WTC11 (cell line): Measurements from ENCODE around the gene TMEM178A. TPM values are rescaled to one million over a fixed set of nuclear protein-coding genes. Genes with fewer than 3 reads are reported as not detected.
"Not testable (repeated sequence)": the region's sequence is repeated elsewhere in the genome, so short reads cannot be mapped to it uniquely, and the experiment has no call there.

ENCODE experiments used
- ATAC-seq: fragments of 200-7000 bp; cut with Tn5 transposase; 2 replicates; pipeline ENCODE4 v1.10.0; 2021; ENCODE audit warnings: mild to moderate bottlenecking, moderate library complexity
- CTCF ChIA-PET: fragments of 300-600 bp; sonication (Branson Sonifier 250); formaldehyde crosslinking; loops from one replicate; lab custom pipeline; 2021; ENCODE audit warnings: antibody characterized with exemption; lab: Charles Lee
- POLR2A ChIA-PET: fragments of 350-600 bp; sonication (Branson Sonifier 250); formaldehyde crosslinking; loops from one replicate; lab custom pipeline; 2021; ENCODE audit warnings: antibody characterized with exemption; lab: Charles Lee
- DNase-seq: peaks from one replicate; pipeline ENCODE4 v3.0.0; 2021; ENCODE audit warnings: low spot score
- H3K27ac Mint-ChIP-seq: 2 replicates; pipeline ENCODE4 v1.8.0; 2021; ENCODE audit warnings: mixed read lengths
- H3K27me3 Mint-ChIP-seq: 2 replicates; pipeline ENCODE4 v1.8.0; 2021; ENCODE audit warnings: low read depth, mild to moderate bottlenecking, moderate library complexity, mixed read lengths
- H3K36me3 Mint-ChIP-seq: 2 replicates; pipeline ENCODE4 v1.8.0; 2021; ENCODE audit warnings: mixed read lengths
- H3K4me1 Mint-ChIP-seq: 2 replicates; pipeline ENCODE4 v1.8.0; 2022; ENCODE audit warnings: mixed read lengths
- H3K4me3 Mint-ChIP-seq: 2 replicates; pipeline ENCODE4 v1.8.0; 2021; ENCODE audit warnings: mild to moderate bottlenecking, moderate library complexity, mixed read lengths
- H3K9me3 Mint-ChIP-seq: 2 replicates; pipeline ENCODE4 v1.8.0; 2021; ENCODE audit warnings: mixed read lengths
- ATF1 ChIP-seq: sonication (generic); formaldehyde crosslinking; IDR thresholded peaks from 2 replicates; pipeline ENCODE4 v1.8.1; 2023; ENCODE audit warnings: mild to moderate bottlenecking, moderate library complexity, missing genetic modification reagents
- CBFB ChIP-seq: sonication (generic); formaldehyde crosslinking; IDR thresholded peaks from 2 replicates; pipeline ENCODE4 v1.8.1; 2022; ENCODE audit warnings: mild to moderate bottlenecking, low read depth, missing genetic modification reagents
- NR1H2 ChIP-seq: sonication (generic); formaldehyde crosslinking; IDR thresholded peaks from 2 replicates; pipeline ENCODE4 v1.9.0; 2021; ENCODE audit warnings: mild to moderate bottlenecking, moderate library complexity, missing genetic modification reagents
- RORB ChIP-seq: fragments of 250-450 bp; sonication (Bioruptor Pico); IDR thresholded peaks from 2 replicates; pipeline ENCODE4 v1.9.0; 2021; ENCODE audit warnings: mild to moderate bottlenecking
- SOX15 ChIP-seq: fragments of 250-450 bp; sonication (Bioruptor Pico); IDR thresholded peaks from 2 replicates; pipeline ENCODE4 v1.9.0; 2021; ENCODE audit warnings: mild to moderate bottlenecking
- SP1 ChIP-seq: sonication (generic); formaldehyde crosslinking; conservative IDR thresholded peaks from 2 replicates; pipeline ENCODE4 v1.8.1; 2022; ENCODE audit warnings: missing genetic modification reagents
- TCF7 ChIP-seq: sonication (generic); formaldehyde crosslinking; IDR thresholded peaks from 2 replicates; pipeline ENCODE4 v1.8.0; 2022; ENCODE audit warnings: mild to moderate bottlenecking, low read depth, missing genetic modification reagents, moderate library complexity
- ZNF219 ChIP-seq: sonication (generic); formaldehyde crosslinking; IDR thresholded peaks from 2 replicates; pipeline ENCODE4 v1.8.0; 2023; ENCODE audit warnings: missing genetic modification reagents, mild to moderate bottlenecking, borderline replicate concordance
- ZNF317 ChIP-seq: sonication (generic); formaldehyde crosslinking; IDR thresholded peaks from 2 replicates; pipeline ENCODE4 v1.8.1; 2023; ENCODE audit warnings: low read depth, mild to moderate bottlenecking, moderate library complexity, missing genetic modification reagents, borderline replicate concordance
- ZNF396 ChIP-seq: fragments of 250-450 bp; sonication (Bioruptor Pico); IDR thresholded peaks from 2 replicates; pipeline ENCODE4 v1.8.0; 2021; ENCODE audit warnings: mild to moderate bottlenecking, moderate library complexity, borderline replicate concordance
- ZNF416 ChIP-seq: fragments of 250-450 bp; sonication (Bioruptor Pico); IDR thresholded peaks from 2 replicates; pipeline ENCODE4 v1.9.0; 2021; ENCODE audit warnings: mild to moderate bottlenecking, inconsistent platforms
- total RNA-seq: library from RNA; stranded (reverse); gene quantifications from 3 replicates; pipeline ENCODE4 v1.2.3, GENCODE V29; 2021
- TF ChIP-seq, protein P1 (sequence below): sonication (generic); formaldehyde crosslinking; IDR thresholded peaks from 2 replicates; pipeline ENCODE4 v1.8.0; 2023; ENCODE audit warnings: missing genetic modification reagents, mild to moderate bottlenecking, borderline replicate concordance
- TF ChIP-seq, protein P2 (sequence below): fragments of 200-600 bp; IDR thresholded peaks from 2 replicates; pipeline ENCODE4 v1.8.0; 2022; ENCODE audit warnings: antibody characterized with exemption
- TF ChIP-seq, protein P3 (sequence below): sonication (generic); formaldehyde crosslinking; IDR thresholded peaks from 2 replicates; pipeline ENCODE4 v1.8.0; 2023; ENCODE audit warnings: missing genetic modification reagents
- TF ChIP-seq, protein P4 (sequence below): sonication (generic); formaldehyde crosslinking; IDR thresholded peaks from 2 replicates; pipeline ENCODE4 v1.8.0; 2022; ENCODE audit warnings: missing genetic modification reagents
- TF ChIP-seq, protein P5 (sequence below): fragments of 250-450 bp; sonication (Bioruptor Pico); IDR thresholded peaks from 2 replicates; pipeline ENCODE4 v2.1.2; 2022; ENCODE audit warnings: mild to moderate bottlenecking, moderate library complexity
- TF ChIP-seq, protein P6 (sequence below): sonication (generic); formaldehyde crosslinking; IDR thresholded peaks from 2 replicates; pipeline ENCODE4 v1.8.0; 2022; ENCODE audit warnings: mild to moderate bottlenecking, missing genetic modification reagents

The TMEM178A gene
- total RNA-seq, 1 experiment from 2014 or later, result 14.5 TPM

DNA sequence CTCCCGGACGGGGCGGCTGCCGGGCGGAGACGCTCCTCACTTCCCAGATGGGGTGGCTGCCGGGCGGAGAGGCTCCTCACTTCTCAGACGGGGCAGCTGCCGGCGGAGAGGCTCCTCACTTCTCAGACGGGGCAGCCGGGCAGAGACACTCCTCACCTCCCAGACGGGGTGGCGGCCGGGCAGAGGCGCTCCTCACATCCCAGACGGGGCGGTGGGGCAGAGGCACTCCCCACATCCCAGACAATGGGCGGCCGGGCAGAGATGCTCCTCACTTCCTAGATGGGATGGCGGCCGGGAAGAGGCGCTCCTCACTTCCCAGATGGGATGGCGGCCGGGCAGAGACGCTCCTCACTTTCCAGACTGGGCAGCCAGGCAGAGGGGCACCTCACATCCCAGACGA is 37.4 kb upstream of the TMEM178A start:
- H3K27me3 Mint-ChIP-seq, DNase-seq, POLR2A ChIA-PET, H3K4me3 Mint-ChIP-seq, ATAC-seq, H3K27ac Mint-ChIP-seq: not testable (repeated sequence)
- Mint-ChIP-seq H3K4me1 (peaks cover 13% of the 10 kb centered on the region), H3K36me3 (peaks cover 14% of the 10 kb centered on the region), H3K9me3 (peaks cover 14% of the 10 kb centered on the region)
- CTCF ChIA-PET, result interaction anchor here (0.7 kb wide), 1 partner anchor 88 kb away, joined by 3 read pairs; no protein-coding TSS in a partner anchor

DNA sequence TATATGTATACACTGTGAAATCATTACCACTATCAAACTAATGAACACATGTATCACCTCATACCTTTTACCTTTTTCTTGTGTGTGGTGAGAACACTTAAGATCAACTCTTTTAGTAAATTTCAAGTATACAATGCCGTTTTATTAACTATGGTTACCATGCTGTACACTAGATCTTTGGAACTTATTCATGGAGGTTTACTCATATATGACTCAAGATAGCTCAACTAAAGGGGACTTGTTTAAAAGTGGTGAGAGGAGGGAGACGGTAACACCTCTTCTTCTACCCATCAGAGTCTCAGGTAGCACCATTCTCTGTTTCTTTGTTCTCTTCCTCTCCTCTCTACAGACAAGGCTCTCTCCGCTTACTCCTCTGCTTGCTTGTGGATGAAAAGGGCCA is 36.1 kb upstream of the TMEM178A start:
- no peak for ATAC-seq
- CTCF ChIA-PET, result no interaction called here

DNA sequence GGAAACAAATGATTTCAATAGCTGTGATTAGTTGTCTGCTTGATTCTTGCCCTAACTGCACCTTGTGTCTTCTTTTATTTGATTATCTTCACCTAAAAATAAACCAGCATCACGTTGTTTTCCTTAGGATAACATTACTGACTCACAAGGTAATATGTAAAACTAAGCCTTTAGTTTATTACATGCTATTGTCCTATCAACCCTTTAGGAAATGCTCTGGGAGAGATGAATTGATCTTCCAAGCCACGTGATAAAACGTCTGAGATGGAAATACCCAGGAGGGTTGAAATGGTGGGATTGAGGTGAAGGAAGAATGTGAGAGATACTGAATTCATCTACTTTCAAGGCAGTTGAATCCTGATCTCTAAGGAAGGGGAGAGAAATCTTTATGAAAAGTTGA is 34.5 kb upstream of the TMEM178A start:
- ChIA-PET POLR2A (no interaction called here), CTCF (no interaction called here)
- DNase-seq, result no peak
- Mint-ChIP-seq H3K27ac (no peak overlapping the region), H3K9me3 (peaks cover 14% of the 10 kb centered on the region), H3K4me3 (no peak overlapping the region), H3K36me3 (peaks cover 14% of the 10 kb centered on the region), H3K4me1 (peaks cover under 1% of the 10 kb centered on the region), H3K27me3 (no peaks in the 10 kb centered on the region)
- ATAC-seq, result no peak
- no peak for TF ChIP-seq TCF7 (CRISPR knock-in tag)
- no peak for TF ChIP-seq RORB
- no peak for TF ChIP-seq ZNF416 (CRISPR knock-in tag)
- no peak for TF ChIP-seq ZNF317 (CRISPR knock-in tag)
- TF ChIP-seq, protein P1, sequence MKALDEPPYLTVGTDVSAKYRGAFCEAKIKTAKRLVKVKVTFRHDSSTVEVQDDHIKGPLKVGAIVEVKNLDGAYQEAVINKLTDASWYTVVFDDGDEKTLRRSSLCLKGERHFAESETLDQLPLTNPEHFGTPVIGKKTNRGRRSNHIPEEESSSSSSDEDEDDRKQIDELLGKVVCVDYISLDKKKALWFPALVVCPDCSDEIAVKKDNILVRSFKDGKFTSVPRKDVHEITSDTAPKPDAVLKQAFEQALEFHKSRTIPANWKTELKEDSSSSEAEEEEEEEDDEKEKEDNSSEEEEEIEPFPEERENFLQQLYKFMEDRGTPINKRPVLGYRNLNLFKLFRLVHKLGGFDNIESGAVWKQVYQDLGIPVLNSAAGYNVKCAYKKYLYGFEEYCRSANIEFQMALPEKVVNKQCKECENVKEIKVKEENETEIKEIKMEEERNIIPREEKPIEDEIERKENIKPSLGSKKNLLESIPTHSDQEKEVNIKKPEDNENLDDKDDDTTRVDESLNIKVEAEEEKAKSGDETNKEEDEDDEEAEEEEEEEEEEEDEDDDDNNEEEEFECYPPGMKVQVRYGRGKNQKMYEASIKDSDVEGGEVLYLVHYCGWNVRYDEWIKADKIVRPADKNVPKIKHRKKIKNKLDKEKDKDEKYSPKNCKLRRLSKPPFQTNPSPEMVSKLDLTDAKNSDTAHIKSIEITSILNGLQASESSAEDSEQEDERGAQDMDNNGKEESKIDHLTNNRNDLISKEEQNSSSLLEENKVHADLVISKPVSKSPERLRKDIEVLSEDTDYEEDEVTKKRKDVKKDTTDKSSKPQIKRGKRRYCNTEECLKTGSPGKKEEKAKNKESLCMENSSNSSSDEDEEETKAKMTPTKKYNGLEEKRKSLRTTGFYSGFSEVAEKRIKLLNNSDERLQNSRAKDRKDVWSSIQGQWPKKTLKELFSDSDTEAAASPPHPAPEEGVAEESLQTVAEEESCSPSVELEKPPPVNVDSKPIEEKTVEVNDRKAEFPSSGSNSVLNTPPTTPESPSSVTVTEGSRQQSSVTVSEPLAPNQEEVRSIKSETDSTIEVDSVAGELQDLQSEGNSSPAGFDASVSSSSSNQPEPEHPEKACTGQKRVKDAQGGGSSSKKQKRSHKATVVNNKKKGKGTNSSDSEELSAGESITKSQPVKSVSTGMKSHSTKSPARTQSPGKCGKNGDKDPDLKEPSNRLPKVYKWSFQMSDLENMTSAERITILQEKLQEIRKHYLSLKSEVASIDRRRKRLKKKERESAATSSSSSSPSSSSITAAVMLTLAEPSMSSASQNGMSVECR (CRISPR knock-in tag), result no peak
- TF ChIP-seq ZNF396 (CRISPR knock-in tag), result no peak
- no peak for TF ChIP-seq SOX15
- TF ChIP-seq SP1 (CRISPR knock-in tag), result no peak

More for the DNA sequence above, 36.1 kb upstream of the TMEM178A start:
- POLR2A ChIA-PET, result no interaction called here
- no peak overlapping the region for H3K27ac Mint-ChIP-seq
- TF ChIP-seq, protein P2, sequence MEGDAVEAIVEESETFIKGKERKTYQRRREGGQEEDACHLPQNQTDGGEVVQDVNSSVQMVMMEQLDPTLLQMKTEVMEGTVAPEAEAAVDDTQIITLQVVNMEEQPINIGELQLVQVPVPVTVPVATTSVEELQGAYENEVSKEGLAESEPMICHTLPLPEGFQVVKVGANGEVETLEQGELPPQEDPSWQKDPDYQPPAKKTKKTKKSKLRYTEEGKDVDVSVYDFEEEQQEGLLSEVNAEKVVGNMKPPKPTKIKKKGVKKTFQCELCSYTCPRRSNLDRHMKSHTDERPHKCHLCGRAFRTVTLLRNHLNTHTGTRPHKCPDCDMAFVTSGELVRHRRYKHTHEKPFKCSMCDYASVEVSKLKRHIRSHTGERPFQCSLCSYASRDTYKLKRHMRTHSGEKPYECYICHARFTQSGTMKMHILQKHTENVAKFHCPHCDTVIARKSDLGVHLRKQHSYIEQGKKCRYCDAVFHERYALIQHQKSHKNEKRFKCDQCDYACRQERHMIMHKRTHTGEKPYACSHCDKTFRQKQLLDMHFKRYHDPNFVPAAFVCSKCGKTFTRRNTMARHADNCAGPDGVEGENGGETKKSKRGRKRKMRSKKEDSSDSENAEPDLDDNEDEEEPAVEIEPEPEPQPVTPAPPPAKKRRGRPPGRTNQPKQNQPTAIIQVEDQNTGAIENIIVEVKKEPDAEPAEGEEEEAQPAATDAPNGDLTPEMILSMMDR, result no peak
- TF ChIP-seq ZNF219, result no peak
- TF ChIP-seq ATF1 (CRISPR knock-in tag), result no peak
- TF ChIP-seq, protein P3, sequence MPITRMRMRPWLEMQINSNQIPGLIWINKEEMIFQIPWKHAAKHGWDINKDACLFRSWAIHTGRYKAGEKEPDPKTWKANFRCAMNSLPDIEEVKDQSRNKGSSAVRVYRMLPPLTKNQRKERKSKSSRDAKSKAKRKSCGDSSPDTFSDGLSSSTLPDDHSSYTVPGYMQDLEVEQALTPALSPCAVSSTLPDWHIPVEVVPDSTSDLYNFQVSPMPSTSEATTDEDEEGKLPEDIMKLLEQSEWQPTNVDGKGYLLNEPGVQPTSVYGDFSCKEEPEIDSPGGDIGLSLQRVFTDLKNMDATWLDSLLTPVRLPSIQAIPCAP (CRISPR knock-in tag), result no peak
- TF ChIP-seq, protein P4, sequence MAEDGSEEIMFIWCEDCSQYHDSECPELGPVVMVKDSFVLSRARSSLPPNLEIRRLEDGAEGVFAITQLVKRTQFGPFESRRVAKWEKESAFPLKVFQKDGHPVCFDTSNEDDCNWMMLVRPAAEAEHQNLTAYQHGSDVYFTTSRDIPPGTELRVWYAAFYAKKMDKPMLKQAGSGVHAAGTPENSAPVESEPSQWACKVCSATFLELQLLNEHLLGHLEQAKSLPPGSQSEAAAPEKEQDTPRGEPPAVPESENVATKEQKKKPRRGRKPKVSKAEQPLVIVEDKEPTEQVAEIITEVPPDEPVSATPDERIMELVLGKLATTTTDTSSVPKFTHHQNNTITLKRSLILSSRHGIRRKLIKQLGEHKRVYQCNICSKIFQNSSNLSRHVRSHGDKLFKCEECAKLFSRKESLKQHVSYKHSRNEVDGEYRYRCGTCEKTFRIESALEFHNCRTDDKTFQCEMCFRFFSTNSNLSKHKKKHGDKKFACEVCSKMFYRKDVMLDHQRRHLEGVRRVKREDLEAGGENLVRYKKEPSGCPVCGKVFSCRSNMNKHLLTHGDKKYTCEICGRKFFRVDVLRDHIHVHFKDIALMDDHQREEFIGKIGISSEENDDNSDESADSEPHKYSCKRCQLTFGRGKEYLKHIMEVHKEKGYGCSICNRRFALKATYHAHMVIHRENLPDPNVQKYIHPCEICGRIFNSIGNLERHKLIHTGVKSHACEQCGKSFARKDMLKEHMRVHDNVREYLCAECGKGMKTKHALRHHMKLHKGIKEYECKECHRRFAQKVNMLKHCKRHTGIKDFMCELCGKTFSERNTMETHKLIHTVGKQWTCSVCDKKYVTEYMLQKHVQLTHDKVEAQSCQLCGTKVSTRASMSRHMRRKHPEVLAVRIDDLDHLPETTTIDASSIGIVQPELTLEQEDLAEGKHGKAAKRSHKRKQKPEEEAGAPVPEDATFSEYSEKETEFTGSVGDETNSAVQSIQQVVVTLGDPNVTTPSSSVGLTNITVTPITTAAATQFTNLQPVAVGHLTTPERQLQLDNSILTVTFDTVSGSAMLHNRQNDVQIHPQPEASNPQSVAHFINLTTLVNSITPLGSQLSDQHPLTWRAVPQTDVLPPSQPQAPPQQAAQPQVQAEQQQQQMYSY, result no peak
- TF ChIP-seq, protein P5, sequence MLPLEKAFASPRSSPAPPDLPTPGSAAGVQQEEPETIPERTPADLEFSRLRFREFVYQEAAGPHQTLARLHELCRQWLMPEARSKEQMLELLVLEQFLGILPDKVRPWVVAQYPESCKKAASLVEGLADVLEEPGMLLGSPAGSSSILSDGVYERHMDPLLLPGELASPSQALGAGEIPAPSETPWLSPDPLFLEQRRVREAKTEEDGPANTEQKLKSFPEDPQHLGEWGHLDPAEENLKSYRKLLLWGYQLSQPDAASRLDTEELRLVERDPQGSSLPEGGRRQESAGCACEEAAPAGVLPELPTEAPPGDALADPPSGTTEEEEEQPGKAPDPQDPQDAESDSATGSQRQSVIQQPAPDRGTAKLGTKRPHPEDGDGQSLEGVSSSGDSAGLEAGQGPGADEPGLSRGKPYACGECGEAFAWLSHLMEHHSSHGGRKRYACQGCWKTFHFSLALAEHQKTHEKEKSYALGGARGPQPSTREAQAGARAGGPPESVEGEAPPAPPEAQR, result no peak
- TF ChIP-seq, protein P6, sequence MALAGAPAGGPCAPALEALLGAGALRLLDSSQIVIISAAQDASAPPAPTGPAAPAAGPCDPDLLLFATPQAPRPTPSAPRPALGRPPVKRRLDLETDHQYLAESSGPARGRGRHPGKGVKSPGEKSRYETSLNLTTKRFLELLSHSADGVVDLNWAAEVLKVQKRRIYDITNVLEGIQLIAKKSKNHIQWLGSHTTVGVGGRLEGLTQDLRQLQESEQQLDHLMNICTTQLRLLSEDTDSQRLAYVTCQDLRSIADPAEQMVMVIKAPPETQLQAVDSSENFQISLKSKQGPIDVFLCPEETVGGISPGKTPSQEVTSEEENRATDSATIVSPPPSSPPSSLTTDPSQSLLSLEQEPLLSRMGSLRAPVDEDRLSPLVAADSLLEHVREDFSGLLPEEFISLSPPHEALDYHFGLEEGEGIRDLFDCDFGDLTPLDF (CRISPR knock-in tag), result no peak
- TF ChIP-seq NR1H2 (CRISPR knock-in tag), result no peak
- no peak for TF ChIP-seq CBFB (CRISPR knock-in tag)
- H3K4me3 Mint-ChIP-seq, result no peak overlapping the region
- H3K36me3 Mint-ChIP-seq, result peaks cover 14% of the 10 kb centered on the region
- H3K27me3 Mint-ChIP-seq, result no peaks in the 10 kb centered on the region
- DNase-seq, result no peak
- peaks cover 14% of the 10 kb centered on the region for H3K9me3 Mint-ChIP-seq
- H3K4me1 Mint-ChIP-seq, result peaks cover 13% of the 10 kb centered on the region
